ENCODE measurements around the gene PFKP. TPM values are rescaled to one million over a fixed set of nuclear protein-coding genes. Genes with fewer than 3 reads are reported as not detected.
"Not testable (repeated sequence)": the region's sequence is repeated elsewhere in the genome, so short reads cannot be mapped to it uniquely, and the experiment has no call there.

PFKP gene
- total RNA-seq, 1 donor from 2014 or later = 42.8 TPM

DNA sequence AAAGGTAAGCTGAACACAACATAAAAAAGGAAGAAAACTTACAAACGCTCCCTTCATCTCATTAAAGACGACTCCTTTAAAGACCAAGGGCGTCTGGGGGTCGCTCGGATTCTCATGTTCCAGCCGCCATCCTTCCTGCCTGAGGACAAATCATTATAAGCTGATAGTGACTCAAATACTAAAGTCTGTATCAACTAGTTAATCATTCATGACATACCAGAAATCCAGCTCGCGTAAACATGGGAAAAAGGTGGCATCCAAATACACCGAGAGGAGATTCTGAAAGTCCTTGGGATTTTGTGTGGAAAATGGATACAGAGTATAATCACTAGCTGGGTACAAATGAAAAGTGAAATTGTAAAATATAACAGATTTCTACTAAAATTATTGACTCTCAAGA, 97.8 kb downstream of the PFKP start:
- peaks cover 3% of the 10 kb centered on the region for H3K4me1 Mint-ChIP-seq
- H3K27me3 Mint-ChIP-seq = no peaks in the 10 kb centered on the region
- no peak for DNase-seq

DNA sequence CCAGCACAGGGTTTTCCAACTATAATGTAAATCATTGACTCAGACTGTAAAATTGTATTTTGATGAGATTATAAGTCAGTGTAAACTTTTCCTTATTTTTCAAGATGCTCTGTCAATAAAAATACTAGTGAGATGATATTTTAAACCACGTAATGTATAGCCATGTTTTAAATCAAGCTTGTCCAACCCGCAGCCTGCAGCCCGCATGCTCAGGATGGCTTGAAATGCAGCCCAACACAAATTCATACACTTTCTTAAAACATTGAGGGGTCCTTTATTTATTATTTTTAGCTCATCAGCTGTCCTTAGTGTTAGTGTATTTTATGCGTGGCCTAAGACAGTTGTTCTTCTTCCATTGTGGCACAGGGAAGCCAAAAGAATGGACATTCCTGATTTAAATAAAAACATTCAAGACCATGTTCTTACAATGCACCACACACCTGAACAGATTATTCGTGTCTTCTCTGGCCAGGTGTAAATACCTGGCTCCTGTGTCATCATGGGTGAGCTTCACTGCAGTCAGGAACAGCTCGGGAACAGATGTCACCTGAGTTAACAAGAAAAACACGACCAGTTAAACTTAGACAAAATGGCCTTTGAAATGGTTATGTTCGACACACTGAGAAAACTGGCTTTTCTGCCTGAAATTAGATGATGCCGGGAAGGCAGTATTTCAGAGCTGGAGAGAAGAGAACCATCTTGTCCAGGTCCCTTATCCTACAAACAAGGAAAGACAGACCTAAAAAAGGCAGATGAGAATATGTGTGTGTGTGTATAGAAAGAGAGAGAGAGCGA, 99.3 kb downstream of the PFKP start:
- ATAC-seq (ENCODE audit: low read depth) = no peak
- CTCF ChIA-PET = no interaction called here
- H3K4me3 Mint-ChIP-seq = no peak overlapping the region
- H3K36me3 Mint-ChIP-seq (ENCODE audit: low read depth) = peaks cover 77% of the 10 kb centered on the region
- H3K27ac Mint-ChIP-seq = no peak overlapping the region
- POLR2A ChIA-PET = no interaction called here
- intact Hi-C loops (cut with micrococcal nuclease) = no loop called here
- TF ChIP-seq, protein P1, sequence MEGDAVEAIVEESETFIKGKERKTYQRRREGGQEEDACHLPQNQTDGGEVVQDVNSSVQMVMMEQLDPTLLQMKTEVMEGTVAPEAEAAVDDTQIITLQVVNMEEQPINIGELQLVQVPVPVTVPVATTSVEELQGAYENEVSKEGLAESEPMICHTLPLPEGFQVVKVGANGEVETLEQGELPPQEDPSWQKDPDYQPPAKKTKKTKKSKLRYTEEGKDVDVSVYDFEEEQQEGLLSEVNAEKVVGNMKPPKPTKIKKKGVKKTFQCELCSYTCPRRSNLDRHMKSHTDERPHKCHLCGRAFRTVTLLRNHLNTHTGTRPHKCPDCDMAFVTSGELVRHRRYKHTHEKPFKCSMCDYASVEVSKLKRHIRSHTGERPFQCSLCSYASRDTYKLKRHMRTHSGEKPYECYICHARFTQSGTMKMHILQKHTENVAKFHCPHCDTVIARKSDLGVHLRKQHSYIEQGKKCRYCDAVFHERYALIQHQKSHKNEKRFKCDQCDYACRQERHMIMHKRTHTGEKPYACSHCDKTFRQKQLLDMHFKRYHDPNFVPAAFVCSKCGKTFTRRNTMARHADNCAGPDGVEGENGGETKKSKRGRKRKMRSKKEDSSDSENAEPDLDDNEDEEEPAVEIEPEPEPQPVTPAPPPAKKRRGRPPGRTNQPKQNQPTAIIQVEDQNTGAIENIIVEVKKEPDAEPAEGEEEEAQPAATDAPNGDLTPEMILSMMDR (IDR thresholded peaks at IDR 0.05) = no peak
- no peaks in the 10 kb centered on the region for H3K9me3 Mint-ChIP-seq
- peaks cover 12% of the 10 kb centered on the region for H3K4me1 Mint-ChIP-seq
- no peak for DNase-seq
- H3K27me3 Mint-ChIP-seq = no peaks in the 10 kb centered on the region

More for the DNA sequence above, 97.8 kb downstream of the PFKP start:
- no peaks in the 10 kb centered on the region for H3K9me3 Mint-ChIP-seq
- ChIA-PET CTCF (no interaction called here), POLR2A (no interaction called here)
- no peak overlapping the region for H3K4me3 Mint-ChIP-seq
- intact Hi-C loops (cut with micrococcal nuclease) = no loop called here
- ATAC-seq (ENCODE audit: low read depth) = no peak
- no peak overlapping the region for H3K27ac Mint-ChIP-seq
- H3K36me3 Mint-ChIP-seq (ENCODE audit: low read depth) = peaks cover 85% of the 10 kb centered on the region
- TF ChIP-seq, protein P1 (IDR thresholded peaks at IDR 0.05) = no peak

DNA sequence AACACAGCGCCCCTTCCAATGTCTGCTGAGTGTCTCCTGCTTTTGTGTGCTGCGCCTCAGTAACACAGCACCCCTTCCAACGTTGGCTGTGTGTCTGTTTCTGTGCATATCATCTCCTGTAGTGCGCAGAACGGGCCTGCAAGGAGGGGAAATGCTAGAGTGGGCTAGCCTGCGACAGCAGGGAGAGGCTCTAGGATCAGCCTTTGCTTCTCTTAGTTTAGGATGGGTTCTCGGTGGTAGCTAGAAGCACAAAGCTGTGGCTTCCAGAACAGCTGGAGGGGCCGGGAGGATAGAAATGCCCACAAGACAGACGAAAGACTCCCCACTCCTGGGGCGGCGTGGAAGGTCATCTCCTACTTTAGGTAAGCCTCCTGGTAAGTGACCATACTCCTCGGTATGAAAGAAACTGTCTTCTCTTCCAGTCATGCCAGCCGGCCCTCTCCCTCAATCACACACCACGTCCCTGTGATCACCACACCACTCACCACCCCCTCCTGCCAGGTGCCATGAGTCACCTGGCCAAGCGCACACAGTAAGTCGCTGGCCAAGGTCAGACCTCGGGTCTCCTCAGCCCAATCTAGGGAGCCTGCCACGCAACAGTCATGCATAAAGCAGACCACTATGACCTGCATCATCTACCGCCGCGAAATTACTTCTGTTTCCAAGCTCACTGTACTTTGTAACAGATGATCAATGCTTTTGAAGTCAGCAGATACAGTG, 100.4 kb downstream of the PFKP start:
- POLR2A ChIA-PET = no interaction called here
- H3K27ac Mint-ChIP-seq = no peak overlapping the region

DNA sequence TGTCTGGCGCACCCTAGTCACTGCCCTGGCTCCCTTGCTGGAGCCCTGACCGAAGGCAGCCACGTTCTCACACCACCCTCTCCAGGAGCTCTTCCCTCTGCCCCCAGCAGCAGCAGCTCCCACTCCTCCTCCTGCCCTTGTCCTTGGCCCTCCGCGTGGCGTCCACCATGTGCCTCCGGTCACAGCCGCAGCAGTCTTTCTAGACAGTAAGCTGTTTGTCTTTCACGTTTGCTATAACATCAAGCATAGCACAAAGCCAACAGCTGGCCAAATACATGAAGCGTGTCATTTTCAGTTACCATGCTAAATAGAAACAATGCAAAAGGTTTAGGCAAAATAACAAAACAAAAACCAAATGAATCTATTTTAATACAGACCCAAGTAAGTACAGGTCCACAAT, 101.9 kb downstream of the PFKP start:
- peaks cover 23% of the 10 kb centered on the region for H3K4me1 Mint-ChIP-seq
- no peak overlapping the region for H3K27ac Mint-ChIP-seq
- H3K9me3 Mint-ChIP-seq = no peaks in the 10 kb centered on the region
- no peak overlapping the region for H3K4me3 Mint-ChIP-seq
- DNase-seq (no peak), ATAC-seq (ENCODE audit: low read depth) (no peak)
- CTCF ChIA-PET = no interaction called here
- TF ChIP-seq, protein P1 (IDR thresholded peaks at IDR 0.05) = no peak
- intact Hi-C loops (cut with micrococcal nuclease) = no loop called here
- H3K36me3 Mint-ChIP-seq (ENCODE audit: low read depth) = peaks cover 58% of the 10 kb centered on the region
- POLR2A ChIA-PET = no interaction called here
- no peaks in the 10 kb centered on the region for H3K27me3 Mint-ChIP-seq

More for the DNA sequence above, 100.4 kb downstream of the PFKP start:
- CTCF ChIA-PET = no interaction called here
- DNase-seq (no peak), ATAC-seq (ENCODE audit: low read depth) (no peak)
- Mint-ChIP-seq H3K4me1 (peaks cover 16% of the 10 kb centered on the region), H3K9me3 (no peaks in the 10 kb centered on the region), H3K36me3 (ENCODE audit: low read depth) (peaks cover 72% of the 10 kb centered on the region), H3K27me3 (no peaks in the 10 kb centered on the region), H3K4me3 (no peak overlapping the region)
- TF ChIP-seq, protein P1 (IDR thresholded peaks at IDR 0.05) = no peak
- intact Hi-C loops (cut with micrococcal nuclease) = no loop called here

DNA sequence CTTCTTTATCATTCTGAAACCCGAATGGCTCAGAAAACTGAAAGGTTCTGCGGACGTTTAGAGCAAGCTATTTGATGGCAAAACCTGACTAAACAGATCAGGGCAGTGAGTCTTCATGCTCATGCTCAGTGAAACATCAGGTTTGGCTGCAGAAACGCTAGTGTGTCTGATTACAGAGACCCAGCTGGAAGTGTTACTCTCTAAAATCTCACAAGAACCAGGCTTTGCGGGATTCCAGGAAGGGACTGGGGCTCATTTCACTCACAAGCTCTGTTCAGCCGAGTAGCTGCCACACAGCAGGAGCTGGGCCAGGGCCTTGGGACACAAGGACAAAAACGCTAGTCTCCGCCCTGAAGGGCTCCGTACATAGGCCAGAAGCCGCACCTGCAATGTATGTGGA, 102.3 kb downstream of the PFKP start:
- peaks cover 57% of the 10 kb centered on the region for H3K36me3 Mint-ChIP-seq (ENCODE audit: low read depth)
- ChIA-PET CTCF (no interaction called here), POLR2A (no interaction called here)
- H3K9me3 Mint-ChIP-seq = no peaks in the 10 kb centered on the region
- no peaks in the 10 kb centered on the region for H3K27me3 Mint-ChIP-seq
- ATAC-seq (ENCODE audit: low read depth) (no peak), DNase-seq (no peak)
- intact Hi-C loops (cut with micrococcal nuclease) = no loop called here
- H3K4me1 Mint-ChIP-seq = peaks cover 23% of the 10 kb centered on the region
- no peak overlapping the region for H3K4me3 Mint-ChIP-seq
- TF ChIP-seq, protein P1 (IDR thresholded peaks at IDR 0.05) = no peak
- H3K27ac Mint-ChIP-seq = no peak overlapping the region

DNA sequence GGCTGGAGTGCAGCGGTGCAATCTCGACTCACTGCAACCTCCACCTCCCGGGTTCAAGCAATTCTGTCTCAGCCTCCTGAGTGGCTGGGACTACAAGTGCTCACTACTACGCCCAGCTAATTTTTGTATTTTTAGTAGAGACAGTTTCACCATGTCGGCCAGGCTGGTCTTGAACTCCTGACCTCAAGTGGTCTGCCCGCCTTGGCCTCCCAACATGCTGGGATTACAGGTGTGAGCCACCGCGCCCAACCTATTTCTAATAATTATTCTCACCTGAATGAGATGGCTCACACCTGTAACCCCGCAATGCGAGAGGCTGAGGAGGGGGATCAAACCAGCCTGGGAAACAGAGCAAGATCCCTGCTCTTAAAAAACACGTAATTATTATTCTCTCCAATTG, 104.1 kb downstream of the PFKP start:
- Mint-ChIP-seq H3K27ac (peak overlapping the region; percentile 80), H3K4me1 (peaks cover 23% of the 10 kb centered on the region), H3K4me3 (peak overlapping the region; percentile 85), H3K36me3 (ENCODE audit: low read depth) (peaks cover 38% of the 10 kb centered on the region)
- DNase-seq; H3K27me3 Mint-ChIP-seq; CTCF ChIA-PET; H3K9me3 Mint-ChIP-seq; intact Hi-C loops (cut with micrococcal nuclease); POLR2A ChIA-PET; ATAC-seq (ENCODE audit: low read depth): not testable (repeated sequence)
